ENCODE measurements around the gene DNAJC4. TPM values are rescaled to one million over a fixed set of nuclear protein-coding genes. Genes with fewer than 3 reads are reported as not detected.

DNAJC4 gene
- total RNA-seq, 2 experiments from 2014 or later: 16.5 to 17.7 TPM

DNA sequence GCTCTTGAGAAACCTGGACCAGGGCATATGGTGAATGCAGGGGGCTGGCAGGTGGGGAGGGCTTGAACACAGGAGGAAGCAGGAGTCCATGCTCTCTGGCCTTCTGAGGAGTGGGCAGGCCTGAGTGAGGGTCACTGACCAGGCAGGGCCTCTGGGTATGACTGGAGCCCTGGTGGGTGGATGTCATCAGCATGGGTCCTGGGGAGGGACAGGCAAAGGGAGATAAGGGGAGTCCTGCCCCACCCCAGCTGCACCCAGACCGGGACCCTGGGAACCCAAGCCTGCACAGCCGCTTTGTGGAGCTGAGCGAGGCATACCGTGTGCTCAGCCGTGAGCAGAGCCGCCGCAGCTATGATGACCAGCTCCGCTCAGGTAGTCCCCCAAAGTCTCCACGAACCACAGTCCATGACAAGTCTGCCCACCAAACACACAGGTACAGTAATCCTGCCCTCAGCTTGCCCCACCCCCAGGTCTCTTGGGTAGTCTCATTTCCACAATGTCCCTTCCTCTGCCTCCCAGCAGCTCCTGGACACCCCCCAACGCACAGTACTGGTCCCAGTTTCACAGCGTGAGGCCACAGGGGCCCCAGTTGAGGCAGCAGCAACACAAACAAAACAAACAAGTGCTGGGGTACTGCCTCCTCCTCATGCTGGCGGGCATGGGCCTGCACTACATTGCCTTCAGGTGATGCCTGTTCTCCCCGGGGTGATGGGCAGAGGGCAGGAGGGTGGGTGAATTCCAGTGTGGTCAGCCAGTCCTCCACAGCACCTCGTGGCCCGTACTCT is 2.0 kb downstream of the DNAJC4 start:
- H3K27ac Mint-ChIP-seq: no peak overlapping the region
- H3K9me3 Mint-ChIP-seq: no peaks in the 10 kb centered on the region
- no peak overlapping the region for H3K4me3 Mint-ChIP-seq
- H3K4me1 Mint-ChIP-seq: peaks cover 37% of the 10 kb centered on the region
- peaks cover 4% of the 10 kb centered on the region for H3K36me3 Mint-ChIP-seq
- no peak for DNase-seq
- H3K27me3 Mint-ChIP-seq: no peaks in the 10 kb centered on the region

- H3K27ac Mint-ChIP-seq: peak overlapping the region; percentile 34
- peak overlapping the region; percentile 18 for H3K4me3 Mint-ChIP-seq
- peaks cover 4% of the 10 kb centered on the region for H3K36me3 Mint-ChIP-seq
- DNase-seq: no peak
- peaks cover 31% of the 10 kb centered on the region for H3K4me1 Mint-ChIP-seq
- no peaks in the 10 kb centered on the region for H3K27me3 Mint-ChIP-seq
- no peaks in the 10 kb centered on the region for H3K9me3 Mint-ChIP-seq
Observed at GRCh38 chr11:64232967-64233315, 2.6 kb downstream of the DNAJC4 start.

- H3K27ac Mint-ChIP-seq: peak within 1 kb of the TSS; percentile 75
- no peaks in the 10 kb centered on the region for H3K9me3 Mint-ChIP-seq
- peaks cover 31% of the 10 kb centered on the region for H3K4me1 Mint-ChIP-seq
- peak within 1 kb of the TSS; percentile 91 for H3K4me3 Mint-ChIP-seq
- no peaks in the 10 kb centered on the region for H3K27me3 Mint-ChIP-seq
- H3K36me3 Mint-ChIP-seq: peaks cover 2% of the 10 kb centered on the region
- peak; percentile 76 for DNase-seq
Observed at GRCh38 chr11:64233913-64234586, 3.7 kb downstream of the DNAJC4 start, which contains the start of gene VEGFB. VEGFB (plus strand) TSS chr11:64234584; CDS start chr11:64234834, 250 bp downstream.

GRCh38 chr11:64234647-64235379 is 4.5 kb downstream of the DNAJC4 start:
- Mint-ChIP-seq H3K9me3 (no peaks in the 10 kb centered on the region), H3K36me3 (peaks cover 3% of the 10 kb centered on the region), H3K27ac (peak overlapping the region; percentile 75), H3K27me3 (no peaks in the 10 kb centered on the region), H3K4me1 (peaks cover 29% of the 10 kb centered on the region), H3K4me3 (peak overlapping the region; percentile 91)
- DNase-seq: peak; percentile 68

DNA sequence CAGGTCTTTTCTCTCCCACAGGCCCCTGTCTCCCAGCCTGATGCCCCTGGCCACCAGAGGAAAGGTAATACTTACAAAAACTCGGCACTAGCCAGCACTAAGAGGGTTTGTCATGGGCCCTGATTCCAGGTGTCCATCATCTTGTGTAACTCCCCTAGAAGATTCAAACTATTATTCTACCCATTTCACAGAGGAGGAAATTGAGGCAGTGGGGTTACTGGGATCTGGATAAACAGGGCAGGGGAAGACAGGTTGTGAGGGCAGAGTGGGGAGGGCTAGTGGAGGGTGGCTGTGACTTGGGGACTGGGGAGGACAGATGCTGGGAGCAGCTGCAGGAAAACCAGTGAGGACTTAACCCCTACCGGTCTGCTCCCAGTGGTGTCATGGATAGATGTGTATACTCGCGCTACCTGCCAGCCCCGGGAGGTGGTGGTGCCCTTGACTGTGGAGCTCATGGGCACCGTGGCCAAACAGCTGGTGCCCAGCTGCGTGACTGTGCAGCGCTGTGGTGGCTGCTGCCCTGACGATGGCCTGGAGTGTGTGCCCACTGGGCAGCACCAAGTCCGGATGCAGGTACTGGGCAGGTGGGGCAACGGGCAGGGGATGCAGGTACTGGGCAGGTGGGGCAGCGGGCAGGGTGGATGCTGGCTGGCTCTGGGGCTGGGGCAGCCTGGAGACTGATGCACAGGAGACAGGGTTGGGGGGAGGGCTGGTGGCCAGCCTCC is 5.3 kb downstream of the DNAJC4 start:
- H3K9me3 Mint-ChIP-seq: no peaks in the 10 kb centered on the region
- H3K27ac Mint-ChIP-seq: peak overlapping the region; percentile 75
- peaks cover 9% of the 10 kb centered on the region for H3K36me3 Mint-ChIP-seq
- no peak for DNase-seq
- H3K27me3 Mint-ChIP-seq: no peaks in the 10 kb centered on the region
- peaks cover 34% of the 10 kb centered on the region for H3K4me1 Mint-ChIP-seq
- H3K4me3 Mint-ChIP-seq: peak overlapping the region; percentile 91

DNA sequence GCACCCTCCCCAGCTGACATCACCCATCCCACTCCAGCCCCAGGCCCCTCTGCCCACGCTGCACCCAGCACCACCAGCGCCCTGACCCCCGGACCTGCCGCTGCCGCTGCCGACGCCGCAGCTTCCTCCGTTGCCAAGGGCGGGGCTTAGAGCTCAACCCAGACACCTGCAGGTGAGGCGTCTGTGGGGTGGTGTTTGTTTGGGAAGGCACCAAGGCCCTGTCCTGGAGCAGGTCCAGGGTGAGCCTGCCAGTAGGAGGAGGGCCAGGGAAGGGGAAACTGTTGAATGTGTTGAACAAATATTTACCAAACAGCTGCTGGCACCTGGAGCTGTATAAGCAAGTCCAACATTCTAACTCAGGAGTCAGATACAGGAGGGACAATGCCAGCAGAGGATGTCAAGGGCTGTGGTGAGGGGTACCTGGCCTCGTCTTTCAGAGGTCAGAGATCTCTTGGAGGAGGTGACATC is 7.2 kb downstream of the DNAJC4 start:
- Mint-ChIP-seq H3K4me1 (peaks cover 25% of the 10 kb centered on the region), H3K4me3 (no peak overlapping the region), H3K27me3 (no peaks in the 10 kb centered on the region), H3K9me3 (no peaks in the 10 kb centered on the region), H3K27ac (peak overlapping the region; percentile 45), H3K36me3 (peaks cover 14% of the 10 kb centered on the region)
- DNase-seq: no peak

GRCh38 chr11:64238076-64238475 is 7.7 kb downstream of the DNAJC4 start:
- Mint-ChIP-seq H3K4me3 (no peak overlapping the region), H3K9me3 (no peaks in the 10 kb centered on the region), H3K27ac (peak overlapping the region; percentile 35), H3K4me1 (peaks cover 26% of the 10 kb centered on the region), H3K36me3 (peaks cover 18% of the 10 kb centered on the region), H3K27me3 (no peaks in the 10 kb centered on the region)
- no peak for DNase-seq

DNA sequence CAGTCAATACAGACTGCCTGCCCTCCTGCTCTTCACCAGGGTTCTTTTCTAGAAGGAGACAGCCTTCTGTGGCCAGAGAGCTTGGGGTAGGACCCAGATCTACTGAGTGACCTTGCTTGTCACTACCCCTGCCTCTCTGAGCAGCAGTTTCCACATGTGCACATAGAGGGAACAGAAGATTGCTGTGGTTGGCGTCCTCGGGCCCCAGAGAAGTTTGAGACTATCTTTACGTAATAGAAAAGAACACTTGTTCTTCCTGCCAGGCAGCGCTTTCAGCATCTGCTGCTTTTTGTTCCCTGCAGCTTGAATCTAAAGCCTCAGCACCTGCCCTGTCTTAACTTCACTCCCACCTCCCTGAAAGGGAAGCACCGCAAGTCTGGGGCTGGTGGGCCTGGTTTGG is 8.7 kb downstream of the DNAJC4 start:
- DNase-seq: no peak
- Mint-ChIP-seq H3K4me1 (peaks cover 32% of the 10 kb centered on the region), H3K27ac (peak overlapping the region; percentile 50), H3K9me3 (no peaks in the 10 kb centered on the region), H3K36me3 (peaks cover 25% of the 10 kb centered on the region), H3K27me3 (no peaks in the 10 kb centered on the region), H3K4me3 (no peak overlapping the region)

DNA sequence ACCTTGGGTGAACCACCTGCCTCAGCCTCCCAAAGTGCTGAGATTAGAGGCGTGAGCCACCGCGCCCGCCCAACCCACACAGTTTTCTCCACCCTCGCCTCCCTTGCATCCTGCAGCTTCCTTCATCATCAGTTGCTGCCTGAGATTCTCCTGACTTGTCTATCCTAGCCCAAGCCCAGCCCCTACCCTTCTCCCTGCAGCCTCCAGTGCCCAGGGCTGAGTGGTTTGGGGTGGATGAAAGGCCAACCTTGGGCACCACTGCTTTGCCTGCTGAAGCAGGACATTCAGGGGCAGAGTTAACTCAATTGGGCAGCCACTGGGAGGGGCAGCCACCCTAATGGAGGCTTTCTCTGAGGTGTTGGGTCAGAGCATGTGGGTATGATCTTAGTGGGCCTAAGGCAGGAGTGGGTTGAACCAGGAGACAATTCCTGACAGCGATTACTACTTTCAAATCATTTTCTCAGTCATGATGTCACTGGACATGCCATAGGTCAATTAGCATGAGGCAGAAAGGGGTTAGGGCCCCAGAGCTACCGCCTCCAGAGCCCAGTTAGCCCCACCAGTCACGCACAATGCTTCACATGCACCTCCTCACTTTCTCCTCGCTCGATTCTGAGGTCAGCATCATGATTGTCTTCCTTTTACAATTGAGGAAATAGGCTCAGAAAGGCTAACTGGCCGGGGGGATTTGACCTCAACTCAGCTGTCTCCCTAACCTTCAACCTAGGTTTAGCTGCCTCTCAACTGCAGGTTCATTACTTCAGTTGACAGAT is 9.5 kb downstream of the DNAJC4 start:
- H3K4me3 Mint-ChIP-seq: peak overlapping the region; percentile 95
- H3K36me3 Mint-ChIP-seq: peaks cover 25% of the 10 kb centered on the region
- no peak for DNase-seq
- H3K27ac Mint-ChIP-seq: peak overlapping the region; percentile 97
- H3K4me1 Mint-ChIP-seq: peaks cover 35% of the 10 kb centered on the region
- H3K9me3 Mint-ChIP-seq: no peaks in the 10 kb centered on the region
- no peaks in the 10 kb centered on the region for H3K27me3 Mint-ChIP-seq

GRCh38 chr11:64240435-64241240 is 10.3 kb downstream of the DNAJC4 start, which contains the start of gene FKBP2:
FKBP2 (plus strand) TSS chr11:64241095; CDS start chr11:64242388, 1,293 bp downstream.
- peak; percentile 100 for DNase-seq
- peaks cover 27% of the 10 kb centered on the region for H3K36me3 Mint-ChIP-seq
- peak within 1 kb of the TSS; percentile 95 for H3K4me3 Mint-ChIP-seq
- H3K9me3 Mint-ChIP-seq: no peaks in the 10 kb centered on the region
- no peaks in the 10 kb centered on the region for H3K27me3 Mint-ChIP-seq
- H3K27ac Mint-ChIP-seq: peak within 1 kb of the TSS; percentile 97
- H3K4me1 Mint-ChIP-seq: peaks cover 30% of the 10 kb centered on the region

- DNase-seq: no peak
- H3K4me1 Mint-ChIP-seq: peaks cover 30% of the 10 kb centered on the region
- peak overlapping the region; percentile 97 for H3K27ac Mint-ChIP-seq
- peaks cover 32% of the 10 kb centered on the region for H3K36me3 Mint-ChIP-seq
- H3K9me3 Mint-ChIP-seq: no peaks in the 10 kb centered on the region
- peak overlapping the region; percentile 95 for H3K4me3 Mint-ChIP-seq
- no peaks in the 10 kb centered on the region for H3K27me3 Mint-ChIP-seq
Observed at GRCh38 chr11:64241241-64241490, 10.8 kb downstream of the DNAJC4 start.

GRCh38 chr11:64241491-64242374 is 11.4 kb downstream of the DNAJC4 start:
- H3K27me3 Mint-ChIP-seq: no peaks in the 10 kb centered on the region
- peak overlapping the region; percentile 95 for H3K4me3 Mint-ChIP-seq
- no peaks in the 10 kb centered on the region for H3K9me3 Mint-ChIP-seq
- peaks cover 30% of the 10 kb centered on the region for H3K4me1 Mint-ChIP-seq
- peak overlapping the region; percentile 97 for H3K27ac Mint-ChIP-seq
- peaks cover 32% of the 10 kb centered on the region for H3K36me3 Mint-ChIP-seq
- peak; percentile 100 for DNase-seq

All from activated naive CD8-positive, alpha-beta T cell treated with anti-CD3 and anti-CD28 coated beads for 36 hours (primary cell).